CD4-positive, alpha-beta memory T cell (primary cell): Measurements from ENCODE around the gene ABO. TPM values are rescaled to one million over a fixed set of nuclear protein-coding genes. Genes with fewer than 3 reads are reported as not detected.

Source experiments
- CTCF ChIA-PET: fragments of 350-600 bp; sonication (Branson Sonifier 250); formaldehyde crosslinking; loops from one replicate; lab custom pipeline; 2021; ENCODE audit warnings: inconsistent platforms; ENCODE audit not compliant: partially characterized antibody; lab: Charles Lee
- POLR2A ChIA-PET: fragments of 350-600 bp; sonication (Branson Sonifier 250); formaldehyde crosslinking; loops from one replicate; lab custom pipeline; 2021; ENCODE audit not compliant: partially characterized antibody; lab: Charles Lee
- DNase-seq, 5 donors: peaks; one replicate each; pipeline versions ENCODE4 v3.0.0 to v3.0.0-alpha.2; 2020 to 2022; ENCODE audit warnings: mixed read lengths in 1 of 5
- H3K27ac ChIP-seq: one replicate; pipeline ENCODE4 v1.7.0; 2013; ENCODE audit warnings: low read depth, low read length
- H3K27me3 ChIP-seq: 2 replicates; pipeline ENCODE4 v1.7.0; 2013; ENCODE audit warnings: mild to moderate bottlenecking, low read length, moderate library complexity; ENCODE audit not compliant: insufficient read depth
- H3K36me3 ChIP-seq: 2 replicates; pipeline ENCODE4 v1.7.0; 2013; ENCODE audit warnings: mild to moderate bottlenecking, low read length, moderate library complexity; ENCODE audit not compliant: insufficient read depth
- H3K4me1 ChIP-seq: 2 replicates; pipeline ENCODE4 v1.7.0; 2013; ENCODE audit warnings: mild to moderate bottlenecking, low read length, moderate library complexity; ENCODE audit not compliant: insufficient read depth
- H3K4me3 ChIP-seq, 2 donors: one replicate each; pipeline ENCODE4 v1.7.0; 2013; ENCODE audit warnings: low read length in 2 of 2, mild to moderate bottlenecking in 1 of 2
- H3K9me3 ChIP-seq, 2 donors: one replicate each; pipeline ENCODE4 v1.7.0; 2013; ENCODE audit warnings: low read length in 2 of 2, control low read depth in 1 of 2; ENCODE audit not compliant: control insufficient read depth in 1 of 2
- H3K27ac Mint-ChIP-seq, 7 donors: one replicate each; pipeline ENCODE4 v1.8.0; 2020 to 2021; ENCODE audit warnings: mixed read lengths in 7 of 7, mild to moderate bottlenecking in 6 of 7, inconsistent platforms in 3 of 7, moderate library complexity in 3 of 7
- H3K27me3 Mint-ChIP-seq, 2 donors: one replicate each; pipeline ENCODE4 v1.8.0; 2020 to 2021; ENCODE audit warnings: mixed read lengths in 2 of 2
- H3K36me3 Mint-ChIP-seq, 2 donors: one replicate each; pipeline ENCODE4 v1.8.0; 2020 to 2021; ENCODE audit warnings: mixed read lengths in 2 of 2, inconsistent platforms in 1 of 2, mild to moderate bottlenecking in 1 of 2
- H3K4me1 Mint-ChIP-seq, 4 donors: one replicate each; pipeline ENCODE4 v1.8.0; 2020 to 2021; ENCODE audit warnings: mixed read lengths in 4 of 4, mild to moderate bottlenecking in 1 of 4
- H3K4me3 Mint-ChIP-seq, 8 donors: one replicate each; pipeline ENCODE4 v1.8.0; 2020 to 2021; ENCODE audit warnings: mixed read lengths in 8 of 8, mild to moderate bottlenecking in 7 of 8, moderate library complexity in 6 of 8, inconsistent platforms in 3 of 8
- H3K9me3 Mint-ChIP-seq, 8 donors: one replicate each; pipeline ENCODE4 v1.8.0; 2020 to 2021; ENCODE audit warnings: mixed read lengths in 8 of 8, mild to moderate bottlenecking in 5 of 8, inconsistent platforms in 3 of 8, moderate library complexity in 1 of 8
- intact Hi-C: fragments of 100-400 bp; cut with micrococcal nuclease; formaldehyde crosslinking; loops from one replicate; pipeline ENCODE4 v1.15.1; 2023
- polyA plus RNA-seq, 2 donors: library from polyadenylated mRNA; unstranded; fragments of 300-500 nt; fragmentation: Illumina TruSeq; gene quantifications; one replicate each; pipeline ENCODE4 v1.2.3, GENCODE V29; 2021
- total RNA-seq, 2 experiments: library from RNA; stranded (reverse); gene quantifications; one replicate each; pipeline ENCODE4 v1.2.3, GENCODE V29; 2021

The ABO gene
- total and polyA plus RNA-seq, 4 experiments from 2014 or later: 0.29 to 1.7 (median 1.2) TPM; not detected in 1

GRCh38 chr9:133277467-133277866, 2.5 kb upstream of the ABO start:
- POLR2A ChIA-PET: no interaction called here

GRCh38 chr9:133276923-133277322, 1.9 kb upstream of the ABO start:
- intact Hi-C loops: no loop called here
- no peak overlapping the region for H3K4me3 ChIP-seq
- Mint-ChIP-seq H3K4me3 (no peak overlapping the region), H3K27ac (no peak overlapping the region), H3K27me3 (peaks cover 28 to 36% of the 10 kb centered on the region in 2 donors), H3K4me1 (peaks cover 0 to 9% (median 1%) of the 10 kb centered on the region in 4 donors), H3K9me3 (peaks cover 0 to 6% (median 0%) of the 10 kb centered on the region in 8 donors), H3K36me3 (no peaks in the 10 kb centered on the region)
- H3K27ac ChIP-seq: no peak overlapping the region
- no peaks in the 10 kb centered on the region for H3K9me3 ChIP-seq
- ChIA-PET CTCF (no interaction called here), POLR2A (no interaction called here)
- no peaks in the 10 kb centered on the region for H3K36me3 ChIP-seq
- no peaks in the 10 kb centered on the region for H3K27me3 ChIP-seq
- no peaks in the 10 kb centered on the region for H3K4me1 ChIP-seq
- DNase-seq: no peak

More at GRCh38 chr9:133277467-133277866, 2.5 kb upstream of the ABO start:
- intact Hi-C loops: no loop called here
- no peak overlapping the region for H3K4me3 ChIP-seq
- H3K27me3 ChIP-seq: no peaks in the 10 kb centered on the region
- H3K27me3 Mint-ChIP-seq: peaks cover 27 to 35% of the 10 kb centered on the region in 2 donors
- H3K4me1 ChIP-seq: no peaks in the 10 kb centered on the region
- no peak for DNase-seq
- H3K9me3 ChIP-seq: no peaks in the 10 kb centered on the region
- H3K36me3 Mint-ChIP-seq: no peaks in the 10 kb centered on the region
- no peaks in the 10 kb centered on the region for H3K36me3 ChIP-seq
- H3K4me3 Mint-ChIP-seq: no peak overlapping the region
- H3K9me3 Mint-ChIP-seq: peaks cover 0 to 6% (median 0%) of the 10 kb centered on the region in 8 donors
- H3K4me1 Mint-ChIP-seq: peaks cover 0 to 9% (median 1%) of the 10 kb centered on the region in 4 donors
- CTCF ChIA-PET: no interaction called here
- H3K27ac Mint-ChIP-seq: no peak overlapping the region
- H3K27ac ChIP-seq: no peak overlapping the region

GRCh38 chr9:133276001-133276884, 1.2 kb upstream of the ABO start:
- H3K4me1 ChIP-seq: no peaks in the 10 kb centered on the region
- H3K36me3 ChIP-seq: no peaks in the 10 kb centered on the region
- H3K27me3 ChIP-seq: no peaks in the 10 kb centered on the region
- DNase-seq: no peak
- ChIA-PET POLR2A (no interaction called here), CTCF (no interaction called here)
- Mint-ChIP-seq H3K4me1 (peaks cover 0 to 9% (median 1%) of the 10 kb centered on the region in 4 donors), H3K9me3 (peaks cover 0 to 6% (median 0%) of the 10 kb centered on the region in 8 donors), H3K27me3 (peaks cover 32 to 38% of the 10 kb centered on the region in 2 donors), H3K27ac (no peak overlapping the region), H3K4me3 (no peak overlapping the region), H3K36me3 (no peaks in the 10 kb centered on the region)
- no peak overlapping the region for H3K27ac ChIP-seq
- intact Hi-C loops: no loop called here
- no peaks in the 10 kb centered on the region for H3K9me3 ChIP-seq
- no peak overlapping the region for H3K4me3 ChIP-seq

GRCh38 chr9:133274236-133275104, 531 bp downstream of the ABO start:
- no peak for DNase-seq
- ChIA-PET POLR2A (no interaction called here), CTCF (no interaction called here)
- Histone ChIP-seq H3K36me3 (no peaks in the 10 kb centered on the region), H3K4me3 (no peak overlapping the region), H3K4me1 (no peaks in the 10 kb centered on the region), H3K27me3 (no peaks in the 10 kb centered on the region), H3K27ac (no peak overlapping the region), H3K9me3 (no peaks in the 10 kb centered on the region)
- no peak overlapping the region for H3K27ac Mint-ChIP-seq
- peaks cover 33 to 36% of the 10 kb centered on the region in 2 donors for H3K27me3 Mint-ChIP-seq
- intact Hi-C loops: no loop called here
- peaks cover 0 to 9% (median 1%) of the 10 kb centered on the region in 4 donors for H3K4me1 Mint-ChIP-seq
- no peaks in the 10 kb centered on the region for H3K36me3 Mint-ChIP-seq
- H3K4me3 Mint-ChIP-seq: no peak overlapping the region
- peaks cover 0 to 6% (median 0%) of the 10 kb centered on the region in 8 donors for H3K9me3 Mint-ChIP-seq

GRCh38 chr9:133273819-133274218, 1.2 kb downstream of the ABO start:
- ChIA-PET POLR2A (no interaction called here), CTCF (no interaction called here)
- Mint-ChIP-seq H3K27me3 (peaks cover 36 to 37% of the 10 kb centered on the region in 2 donors), H3K4me3 (peak overlapping the region in 1 of 8 donors; percentile 32), H3K36me3 (no peaks in the 10 kb centered on the region), H3K9me3 (peaks cover 0 to 6% (median 0%) of the 10 kb centered on the region in 8 donors), H3K4me1 (peaks cover 0 to 9% (median 1%) of the 10 kb centered on the region in 4 donors), H3K27ac (no peak overlapping the region)
- H3K4me3 ChIP-seq: no peak overlapping the region
- no peaks in the 10 kb centered on the region for H3K36me3 ChIP-seq
- no peak overlapping the region for H3K27ac ChIP-seq
- DNase-seq: no peak
- H3K27me3 ChIP-seq: no peaks in the 10 kb centered on the region
- H3K4me1 ChIP-seq: no peaks in the 10 kb centered on the region
- intact Hi-C loops: no loop called here
- no peaks in the 10 kb centered on the region for H3K9me3 ChIP-seq

GRCh38 chr9:133273098-133273497, 1.9 kb downstream of the ABO start:
- Mint-ChIP-seq H3K27ac (no peak overlapping the region), H3K27me3 (peaks cover 32 to 39% of the 10 kb centered on the region in 2 donors), H3K36me3 (no peaks in the 10 kb centered on the region), H3K4me1 (peaks cover 0 to 9% (median 1%) of the 10 kb centered on the region in 4 donors), H3K4me3 (no peak overlapping the region), H3K9me3 (peaks cover 0 to 6% (median 0%) of the 10 kb centered on the region in 8 donors)
- no peaks in the 10 kb centered on the region for H3K36me3 ChIP-seq
- ChIA-PET CTCF (no interaction called here), POLR2A (no interaction called here)
- H3K27me3 ChIP-seq: no peaks in the 10 kb centered on the region
- no peak overlapping the region for H3K4me3 ChIP-seq
- no peak overlapping the region for H3K27ac ChIP-seq
- intact Hi-C loops: no loop called here
- no peaks in the 10 kb centered on the region for H3K9me3 ChIP-seq
- no peaks in the 10 kb centered on the region for H3K4me1 ChIP-seq
- no peak for DNase-seq
